Kasumi-1 (cell line): Measurements from ENCODE around the gene PSMB2.

Source experiments
- DNase-seq, 2 experiments: peaks; one replicate each; lab custom pipeline; 2025; lab: John Stamatoyannopoulos, UW

The PSMB2 gene

GRCh38 chr1:35642471-35642955 is 1.2 kb upstream of the PSMB2 start:
- DNase-seq: peak; percentile 31 to 44

- DNase-seq: peak in 1 of 2 experiments; percentile 8
Measured at GRCh38 chr1:35640380-35641232, 720 bp downstream of the PSMB2 start.

GRCh38 chr1:35637401-35637809 is 3.9 kb downstream of the PSMB2 start:
- peak; percentile 57 to 78 for DNase-seq

- DNase-seq: no peak
Measured at GRCh38 chr1:35633547-35633946, 7.8 kb downstream of the PSMB2 start.

GRCh38 chr1:35631396-35631795 is 9.9 kb downstream of the PSMB2 start:
- no peak for DNase-seq

GRCh38 chr1:35629051-35629450 is 12.3 kb downstream of the PSMB2 start:
- no peak for DNase-seq

- DNase-seq: no peak
Measured at GRCh38 chr1:35623832-35624231, 17.5 kb downstream of the PSMB2 start.

- no peak for DNase-seq
Measured at GRCh38 chr1:35622510-35623178, 18.7 kb downstream of the PSMB2 start.

- DNase-seq: peak in 1 of 2 experiments; percentile 4
Measured at GRCh38 chr1:35619237-35620121, 21.8 kb downstream of the PSMB2 start.

- no peak for DNase-seq
Measured at GRCh38 chr1:35615440-35615839, 25.9 kb downstream of the PSMB2 start.

- no peak for DNase-seq
Measured at GRCh38 chr1:35611655-35612054, 29.7 kb downstream of the PSMB2 start.

GRCh38 chr1:35605867-35606182 is 35.5 kb downstream of the PSMB2 start:
- no peak for DNase-seq

- DNase-seq: no peak
Measured at GRCh38 chr1:35605071-35605866, 36.1 kb downstream of the PSMB2 start.

GRCh38 chr1:35603941-35604340 is 37.4 kb downstream of the PSMB2 start:
- no peak for DNase-seq

- DNase-seq: no peak
Measured at GRCh38 chr1:35603468-35603867, 37.9 kb downstream of the PSMB2 start.

GRCh38 chr1:35600593-35600992 is 40.7 kb downstream of the PSMB2 start:
- DNase-seq: no peak

- DNase-seq: no peak
Measured at GRCh38 chr1:35599411-35599810, 41.9 kb downstream of the PSMB2 start.

GRCh38 chr1:35598895-35599294 is 42.4 kb downstream of the PSMB2 start:
- DNase-seq: no peak

- DNase-seq: no peak
Measured at GRCh38 chr1:35597870-35598269, 43.5 kb downstream of the PSMB2 start.

GRCh38 chr1:35595684-35596083 is 45.6 kb downstream of the PSMB2 start:
- no peak for DNase-seq

- DNase-seq: no peak
Measured at GRCh38 chr1:35594005-35594760, 47.1 kb downstream of the PSMB2 start.
